Heart left ventricle (tissue), 13 donors: Measurements from ENCODE around the gene NR2C2AP.

ENCODE experiments used
- POLR2A ChIP-seq, 2 donors: fragments of 450-650 bp; IDR thresholded peaks; one replicate each; pipeline ENCODE4 v1.6.1; 2017; ENCODE audit warnings: antibody characterized with exemption in 2 of 2, mild to moderate bottlenecking in 2 of 2, moderate library complexity in 2 of 2
- TF ChIP-seq, protein P1 (sequence below), 12 donors: fragments of 200-600 bp; sonication (generic) in 4 of 12; IDR thresholded peaks; one replicate each; pipeline versions ENCODE4 v1.5.0 to v1.8.0; 2018 to 2022; ENCODE audit warnings: antibody characterized with exemption in 12 of 12, mild to moderate bottlenecking in 5 of 12
- donor health status: ischemic (EF 13 %, LVEDD 7.1; RV severe dilation, severe dysfunction).
- donor health status: DM: no; HTN: yes; CAD: no.
- donor health status: DM: no; HTN: no; CAD: no.
- donor health status: ischemic (EF 25% LVEDD 6.9; RV normal size, moderate dysfunction).
- donor health status: ischemic (EF 25% LVEDD 5.7; RV mildly dilated, moderate dysfunction).
- donor health status: ischemic (EF 35%, LVEDD 5.7; RV mildly dilated, moderate dysfunction).
- donor health status: nonischemic (EF 11% LVEDD 7.7; RV severe dilation, severe dysfunction).
- donor health status: DM: yes; HTN: yes; CAD: no.
- donor health status: PGD.
- donor health status: ischemic (EF 29% LVEDD 5.4; RV normal size, mild dysfunction).
- donor health status: nonischemic (EF 23%, LVEDD 6.1; RV moderate dilation, normal function).

DNA sequence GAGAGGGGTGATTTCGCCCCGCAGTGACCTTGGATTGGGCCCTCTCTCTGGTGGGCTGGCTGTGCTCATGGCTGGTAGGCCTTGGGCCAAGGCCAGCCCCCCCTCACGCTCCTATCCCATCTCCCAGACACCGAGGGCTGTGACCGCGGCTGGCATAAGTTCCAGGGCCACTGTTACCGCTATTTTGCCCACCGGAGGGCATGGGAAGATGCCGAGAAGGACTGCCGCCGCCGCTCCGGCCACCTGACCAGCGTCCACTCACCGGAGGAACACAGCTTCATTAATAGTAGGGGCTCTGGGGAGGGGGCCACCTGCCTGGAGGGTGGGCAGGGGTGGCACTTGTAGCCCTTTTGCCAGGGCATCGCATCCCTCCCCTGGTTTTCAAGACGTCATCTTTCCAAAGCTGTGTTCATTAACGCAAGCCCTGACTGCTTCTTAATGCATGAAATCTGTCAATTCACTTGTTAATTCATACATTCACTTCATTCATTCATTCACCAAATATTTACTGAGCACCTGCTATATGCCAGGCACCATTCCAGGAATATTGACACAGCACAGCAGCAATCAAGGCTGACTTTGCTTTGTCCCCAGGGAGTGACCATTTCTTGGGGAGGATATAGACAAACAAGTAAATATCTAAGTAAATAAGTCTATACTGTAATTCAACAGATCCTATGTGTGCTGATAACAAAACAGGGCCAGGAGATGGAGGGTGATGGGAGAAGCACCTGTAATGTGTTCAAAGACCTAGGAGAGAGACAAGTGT is 35.1 kb upstream of the NR2C2AP start:
- TF ChIP-seq, protein P1, sequence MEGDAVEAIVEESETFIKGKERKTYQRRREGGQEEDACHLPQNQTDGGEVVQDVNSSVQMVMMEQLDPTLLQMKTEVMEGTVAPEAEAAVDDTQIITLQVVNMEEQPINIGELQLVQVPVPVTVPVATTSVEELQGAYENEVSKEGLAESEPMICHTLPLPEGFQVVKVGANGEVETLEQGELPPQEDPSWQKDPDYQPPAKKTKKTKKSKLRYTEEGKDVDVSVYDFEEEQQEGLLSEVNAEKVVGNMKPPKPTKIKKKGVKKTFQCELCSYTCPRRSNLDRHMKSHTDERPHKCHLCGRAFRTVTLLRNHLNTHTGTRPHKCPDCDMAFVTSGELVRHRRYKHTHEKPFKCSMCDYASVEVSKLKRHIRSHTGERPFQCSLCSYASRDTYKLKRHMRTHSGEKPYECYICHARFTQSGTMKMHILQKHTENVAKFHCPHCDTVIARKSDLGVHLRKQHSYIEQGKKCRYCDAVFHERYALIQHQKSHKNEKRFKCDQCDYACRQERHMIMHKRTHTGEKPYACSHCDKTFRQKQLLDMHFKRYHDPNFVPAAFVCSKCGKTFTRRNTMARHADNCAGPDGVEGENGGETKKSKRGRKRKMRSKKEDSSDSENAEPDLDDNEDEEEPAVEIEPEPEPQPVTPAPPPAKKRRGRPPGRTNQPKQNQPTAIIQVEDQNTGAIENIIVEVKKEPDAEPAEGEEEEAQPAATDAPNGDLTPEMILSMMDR (IDR thresholded peaks at IDR 0.05), result no peak
- TF ChIP-seq POLR2A (IDR thresholded peaks at IDR 0.05), result no peak
